H1 (cell line): Measurements from ENCODE around the gene IQCH. TPM values are rescaled to one million over a fixed set of nuclear protein-coding genes. Genes with fewer than 3 reads are reported as not detected.
A peak's percentile ranks its signal among the peaks of the same experiment; 100 is the strongest.
"Not testable (repeated sequence)": the region's sequence is repeated elsewhere in the genome, so short reads cannot be mapped to it uniquely, and the experiment has no call there.

ENCODE experiments used
- CTCF ChIA-PET: fragments of 300-600 bp; sonication (Branson Sonifier 250); formaldehyde crosslinking; loops from one replicate; lab custom pipeline; 2021; ENCODE audit not compliant: partially characterized antibody; lab: Charles Lee
- POLR2A ChIA-PET: fragments of 300-600 bp; sonication (Branson Sonifier 250); formaldehyde crosslinking; loops from one replicate; lab custom pipeline; 2021; ENCODE audit warnings: inconsistent platforms; ENCODE audit not compliant: partially characterized antibody; lab: Charles Lee
- DNase-seq, 2 experiments: peaks; one replicate each; pipeline versions ENCODE4 v3.0.0 to v3.0.0-alpha.2; 2010 to 2022; ENCODE audit warnings: low spot score in 2 of 2, low read depth in 1 of 2, mixed read lengths in 1 of 2
- FAIRE-seq: peaks from 2 replicates; lab custom pipeline; 2011; peaks lifted over from hg19 to GRCh38; lab: Jason Lieb, UNC
- H2AFZ ChIP-seq: 2 replicates; pipeline ENCODE4 v1.8.1; 2012; ENCODE audit warnings: low read length, inconsistent platforms
- H2AK5ac ChIP-seq: 2 replicates; pipeline ENCODE4 v1.6.1; 2013; ENCODE audit warnings: low read depth, low read length
- H2BK120ac ChIP-seq: replicated peaks from 2 replicates; pipeline ENCODE3; 2013; ENCODE audit warnings: low read depth, low read length, inconsistent platforms
- H2BK12ac ChIP-seq: 2 replicates; pipeline ENCODE4 v1.6.1; 2013; ENCODE audit warnings: low read depth, low read length
- H2BK15ac ChIP-seq: 2 replicates; pipeline ENCODE4 v1.6.1; 2013; ENCODE audit warnings: low read length
- H2BK20ac ChIP-seq: 2 replicates; pipeline ENCODE4 v1.6.1; 2013; ENCODE audit warnings: low read length
- H2BK5ac ChIP-seq: 2 replicates; pipeline ENCODE4 v1.6.1; 2013; ENCODE audit warnings: low read depth, low read length
- H3K14ac ChIP-seq: 2 replicates; pipeline ENCODE4 v1.6.1; 2013; ENCODE audit warnings: inconsistent platforms; ENCODE audit not compliant: insufficient read length
- H3K18ac ChIP-seq: 2 replicates; pipeline ENCODE4 v1.6.1; 2013; ENCODE audit warnings: low read length; ENCODE audit errors: extremely low read depth
- H3K23ac ChIP-seq: 2 replicates; pipeline ENCODE4 v1.6.1; 2013; ENCODE audit warnings: inconsistent platforms; ENCODE audit not compliant: insufficient read length
- H3K23me2 ChIP-seq: 2 replicates; pipeline ENCODE4 v1.6.1; 2013; ENCODE audit warnings: low read depth, low read length
- H3K27ac ChIP-seq: 2 replicates; pipeline ENCODE4 v1.6.1; 2011; ENCODE audit warnings: low read depth, low read length, inconsistent platforms
- H3K27me3 ChIP-seq, 4 experiments: replicated peaks in 1 of 4; 1 replicate in 1 of 4; 2 replicates in 3 of 4; pipeline versions ENCODE4 v1.6.1 to v1.8.1; 2011 to 2013; ENCODE audit warnings: low read length in 3 of 4, mild to moderate bottlenecking in 3 of 4, inconsistent platforms in 2 of 4, mixed read lengths in 2 of 4, moderate library complexity in 1 of 4; ENCODE audit not compliant: control insufficient read depth in 3 of 4, insufficient read depth in 3 of 4; ENCODE audit errors: extremely low read depth in 1 of 4
- H3K36me3 ChIP-seq, 4 experiments: 2 replicates each; pipeline versions ENCODE4 v1.6.1 to v1.8.1; 2011 to 2013; ENCODE audit warnings: mild to moderate bottlenecking in 4 of 4, low read length in 3 of 4, moderate library complexity in 2 of 4, control low read depth in 1 of 4, inconsistent platforms in 1 of 4; ENCODE audit not compliant: insufficient read depth in 4 of 4, control insufficient read depth in 2 of 4
- H3K4ac ChIP-seq: replicated peaks from 2 replicates; pipeline ENCODE3; 2013; ENCODE audit warnings: low read length, low read depth, mixed read lengths, inconsistent platforms; ENCODE audit not compliant: insufficient read length
- H3K4me1 ChIP-seq, 4 experiments: replicated peaks in 1 of 4; 1 replicate in 1 of 4; 2 replicates in 3 of 4; pipeline versions ENCODE4 v1.6.1 to v1.8.1; 2011 to 2013; ENCODE audit warnings: low read length in 3 of 4, inconsistent platforms in 2 of 4, mixed read lengths in 1 of 4; ENCODE audit not compliant: insufficient read depth in 4 of 4, control insufficient read depth in 3 of 4
- H3K4me2 ChIP-seq, 2 experiments: 2 replicates each; pipeline versions ENCODE4 v1.6.1 to v1.8.1; 2011 to 2013; ENCODE audit warnings: low read depth in 2 of 2, low read length in 2 of 2, control low read depth in 1 of 2, inconsistent platforms in 1 of 2, mild to moderate bottlenecking in 1 of 2; ENCODE audit not compliant: insufficient read depth in 1 of 2
- H3K4me3 ChIP-seq, 4 experiments: fragments of 200-600, 300-600 bp in 1 of 4; sonication (generic), shearing (Covaris generic), sonication (Bioruptor Twin) in 1 of 4; 2 replicates each; pipeline versions ENCODE4 v1.5.1 to v1.8.1; 2011 to 2016; ENCODE audit warnings: low read length in 4 of 4, low read depth in 3 of 4, control low read depth in 2 of 4, inconsistent platforms in 2 of 4, mild to moderate bottlenecking in 2 of 4, mixed read lengths in 1 of 4, moderate library complexity in 1 of 4; ENCODE audit not compliant: insufficient read depth in 2 of 4; ENCODE audit errors: extremely low read depth in 1 of 4
- H3K56ac ChIP-seq: replicated peaks from 2 replicates; pipeline ENCODE3; 2013; ENCODE audit warnings: low read depth, mild to moderate bottlenecking, mixed read lengths, low read length, inconsistent platforms; ENCODE audit not compliant: insufficient read length
- H3K79me1 ChIP-seq: 2 replicates; pipeline ENCODE4 v1.6.1; 2013; ENCODE audit warnings: low read depth, low read length, control low read depth
- H3K79me2 ChIP-seq, 2 experiments: 2 replicates each; pipeline versions ENCODE4 v1.6.1 to v1.8.1; 2012 to 2013; ENCODE audit warnings: low read length in 2 of 2, mild to moderate bottlenecking in 2 of 2, inconsistent platforms in 1 of 2; ENCODE audit not compliant: insufficient read depth in 2 of 2, control insufficient read depth in 1 of 2
- H3K9ac ChIP-seq, 4 experiments: replicated peaks in 1 of 4; 1 replicate in 1 of 4; 2 replicates in 3 of 4; pipeline versions ENCODE4 v1.6.1 to v1.8.1; 2011 to 2013; ENCODE audit warnings: low read depth in 3 of 4, low read length in 3 of 4, control low read depth in 2 of 4, mild to moderate bottlenecking in 2 of 4, moderate library complexity in 2 of 4, inconsistent platforms in 1 of 4; ENCODE audit errors: extremely low read depth in 1 of 4
- H3K9me3 ChIP-seq, 2 experiments: 2 replicates each; pipeline versions ENCODE4 v1.6.1 to v1.8.1; 2012 to 2013; ENCODE audit warnings: mild to moderate bottlenecking in 2 of 2, moderate library complexity in 2 of 2, control low read depth in 1 of 2, inconsistent platforms in 1 of 2, low read depth in 1 of 2, low read length in 1 of 2, mixed read lengths in 1 of 2; ENCODE audit not compliant: insufficient read depth in 2 of 2
- H4K20me1 ChIP-seq, 2 experiments: replicated peaks in 1 of 2; 2 replicates each; pipeline versions ENCODE3 to v1.8.1; 2011 to 2013; ENCODE audit warnings: inconsistent platforms in 2 of 2, low read length in 2 of 2, mild to moderate bottlenecking in 1 of 2; ENCODE audit not compliant: insufficient read depth in 2 of 2, control insufficient read depth in 1 of 2
- H4K5ac ChIP-seq: 2 replicates; pipeline ENCODE4 v1.6.1; 2013; ENCODE audit warnings: low read length, low read depth, mixed read lengths, inconsistent platforms; ENCODE audit not compliant: insufficient read length
- H4K8ac ChIP-seq: 2 replicates; pipeline ENCODE4 v1.8.0; 2013; ENCODE audit warnings: mild to moderate bottlenecking, moderate library complexity, low read length, inconsistent platforms; ENCODE audit not compliant: insufficient read depth; ENCODE audit errors: extremely low read depth
- H4K91ac ChIP-seq: replicated peaks from 2 replicates; pipeline ENCODE3; 2013; ENCODE audit warnings: low read length, mixed read lengths, inconsistent platforms; ENCODE audit not compliant: insufficient read length
- WGBS, 2 experiments: shearing (Covaris generic) in 1 of 2; methylation state at CpG; one replicate each; pipeline versions ENCODE4 v1.1.6 to v1.1.7; 2013 to 2015; ENCODE audit warnings: low lambda C conversion rate in 2 of 2, mixed read lengths in 2 of 2, inconsistent platforms in 1 of 2, low coverage in 1 of 2, missing lambda C conversion rate in 1 of 2; ENCODE audit not compliant: insufficient replicate concordance in 2 of 2, insufficient coverage in 1 of 2, insufficient read length in 1 of 2; ENCODE audit errors: extremely low coverage in 1 of 2, missing lambda C conversion rate in 1 of 2; 5-methylcytosine and 5-hydroxymethylcytosine counted together
- polyA plus RNA-seq, 7 experiments: library from polyadenylated mRNA; depleted of rRNA in 3 of 7; stranded (reverse) in 5 of 7; unstranded in 2 of 7; fragments of >200 nt in 5 of 7; fragments of 200-250 nt in 2 of 7; gene quantifications; 1 replicate in 5 of 7; 2 replicates in 1 of 7; 4 replicates in 1 of 7; pipeline versions ENCODE4 v1.2.1 to v1.2.3, GENCODE V29; 2011 to 2013; ENCODE audit warnings: missing spikeins in 2 of 7, mixed read lengths in 2 of 7
- total RNA-seq: library from RNA; stranded (reverse); fragmentation: NEBNext Ultra II Directional; extraction: Animal tissue kit (Norgen Biotek cat#: 25700); gene quantifications from 2 replicates; pipeline ENCODE4 v1.2.1, GENCODE V29; 2021

The IQCH gene
- total and polyA plus RNA-seq, 2 of the 8 experiments (the other 6 are each of a cell fraction or from before 2014, with no cell fraction given): 0.60 to 1.9 TPM

DNA sequence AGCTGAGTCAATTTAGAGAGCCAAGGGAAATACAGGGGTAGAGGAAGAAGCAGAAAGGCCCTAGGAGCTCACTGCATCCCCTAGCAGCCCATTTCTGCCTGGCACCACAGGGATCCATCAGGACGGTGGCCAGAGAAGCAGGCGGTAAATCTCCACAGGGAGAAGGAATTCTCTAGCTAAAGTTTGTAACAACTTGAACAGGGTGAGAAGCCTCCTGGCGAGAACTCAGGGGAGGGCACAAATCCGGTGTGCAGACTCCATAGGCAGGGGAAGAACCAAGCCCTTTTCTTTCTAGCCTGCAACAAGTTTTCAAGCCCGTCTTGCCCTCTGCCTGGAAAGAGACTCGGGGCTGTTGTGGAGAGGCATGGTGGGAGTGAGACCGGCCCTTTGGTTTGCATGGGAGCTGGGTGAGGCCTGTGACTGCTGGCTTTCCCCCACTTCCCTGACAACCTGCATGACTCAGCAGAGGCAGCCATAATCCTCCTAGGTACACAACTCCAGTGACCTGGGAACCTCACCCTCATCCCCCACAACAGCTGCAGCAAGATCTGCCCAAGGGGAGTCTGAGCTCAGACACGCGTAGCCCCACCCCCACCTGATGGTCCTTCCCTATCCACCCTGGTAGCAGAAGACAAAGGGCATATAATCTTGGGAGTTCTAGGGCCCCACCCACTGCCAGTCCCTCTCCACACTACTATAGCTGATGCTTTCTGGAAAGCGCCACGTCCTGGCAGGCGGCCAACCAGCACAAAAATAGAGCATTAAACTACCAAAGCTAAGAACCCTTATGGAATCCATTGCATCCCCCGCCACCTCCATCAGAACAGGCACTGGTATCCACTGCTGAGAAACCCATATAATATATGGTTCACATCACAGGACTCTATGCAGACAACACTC, 182.0 kb downstream of the IQCH start:
- H2AK5ac ChIP-seq, H3K27ac ChIP-seq, DNase-seq, H3K4ac ChIP-seq, H2BK15ac ChIP-seq, H3K79me1 ChIP-seq, H2BK5ac ChIP-seq, H4K5ac ChIP-seq, H3K4me1 ChIP-seq, H3K27me3 ChIP-seq, H4K20me1 ChIP-seq, H3K4me2 ChIP-seq, H3K23ac ChIP-seq, H3K14ac ChIP-seq, H3K9me3 ChIP-seq, H3K56ac ChIP-seq, POLR2A ChIA-PET, H2BK120ac ChIP-seq, FAIRE-seq, H4K8ac ChIP-seq, H3K79me2 ChIP-seq, H2BK12ac ChIP-seq, H3K23me2 ChIP-seq, H4K91ac ChIP-seq, H3K36me3 ChIP-seq, H3K4me3 ChIP-seq, H3K9ac ChIP-seq: not testable (repeated sequence)
- peak overlapping the region; percentile 93 for H2AFZ ChIP-seq
- WGBS, 2 experiments: 81% methylated on average over 13 of the region's 13 CpGs; no CpG with 5 or more reads in 1 of the 2 experiments
- peak overlapping the region; percentile 19; the same call in 1 of the 2 replicates for H3K18ac ChIP-seq
- CTCF ChIA-PET: interaction anchor here (0.7 to 2.2 kb wide), 5 partner anchors 21 to 399 kb away, joined by 3 to 8 read pairs (median 4); no protein-coding TSS in a partner anchor
- peak overlapping the region; percentile 48; the same call in 1 of the 2 replicates for H2BK20ac ChIP-seq
